ENCODE results near the gene LCP1.
A peak's percentile ranks its signal among the peaks of the same experiment; 100 is the strongest.
"Not testable (repeated sequence)": the region's sequence is repeated elsewhere in the genome, so short reads cannot be mapped to it uniquely, and the experiment has no call there.

The LCP1 gene

GRCh38 chr13:46181840-46182490 lies at the start of gene LCP1:
TSS of gene LCP1 (minus strand) at chr13:46182177. CDS start at chr13:46159662, 22,515 bp downstream.
- Mint-ChIP-seq H3K9me3 (no peaks in the 10 kb centered on the region), H3K4me3 (peak within 1 kb of the TSS; percentile 98), H3K27me3 (no peaks in the 10 kb centered on the region), H3K27ac (peak within 1 kb of the TSS; percentile 94), H3K4me1 (peaks cover 56% of the 10 kb centered on the region), H3K36me3 (peaks cover 32% of the 10 kb centered on the region)
- peak; percentile 88 for ATAC-seq

- Mint-ChIP-seq H3K27ac (no peak overlapping the region), H3K36me3 (peaks cover 27% of the 10 kb centered on the region), H3K27me3 (peaks cover 17% of the 10 kb centered on the region), H3K4me3 (no peak overlapping the region), H3K4me1 (no peaks in the 10 kb centered on the region), H3K9me3 (peaks cover 29% of the 10 kb centered on the region)
- no peak for ATAC-seq
Measured at GRCh38 chr13:46229251-46229650, 47.3 kb upstream of the LCP1 start.

GRCh38 chr13:46220234-46220633 lies 38.3 kb upstream of the LCP1 start:
- not testable (repeated sequence) for H3K4me3 Mint-ChIP-seq, H3K27me3 Mint-ChIP-seq, ATAC-seq, H3K27ac Mint-ChIP-seq, H3K4me1 Mint-ChIP-seq
- Mint-ChIP-seq H3K9me3 (peaks cover 20% of the 10 kb centered on the region), H3K36me3 (peaks cover 16% of the 10 kb centered on the region)

GRCh38 chr13:46214741-46215140 lies 32.8 kb upstream of the LCP1 start:
- peaks cover 11% of the 10 kb centered on the region for H3K9me3 Mint-ChIP-seq
- not testable (repeated sequence) for H3K36me3 Mint-ChIP-seq, H3K4me3 Mint-ChIP-seq, H3K27me3 Mint-ChIP-seq, ATAC-seq, H3K27ac Mint-ChIP-seq
- H3K4me1 Mint-ChIP-seq = peaks cover 26% of the 10 kb centered on the region

GRCh38 chr13:46213242-46213641 lies 31.3 kb upstream of the LCP1 start:
- H3K4me3 Mint-ChIP-seq = no peak overlapping the region
- H3K4me1 Mint-ChIP-seq = peaks cover 26% of the 10 kb centered on the region
- H3K27me3 Mint-ChIP-seq = peaks cover 9% of the 10 kb centered on the region
- peaks cover 11% of the 10 kb centered on the region for H3K9me3 Mint-ChIP-seq
- H3K36me3 Mint-ChIP-seq = peaks cover 7% of the 10 kb centered on the region
- H3K27ac Mint-ChIP-seq = no peak overlapping the region
- ATAC-seq = no peak

GRCh38 chr13:46211483-46212351 lies 29.7 kb upstream of the LCP1 start, which contains the start of gene LRRC63:
TSS of gene LRRC63 (plus strand) at chr13:46211928. CDS start at chr13:46213035, 1,107 bp downstream.
- H3K4me1 Mint-ChIP-seq = peaks cover 26% of the 10 kb centered on the region
- H3K36me3 Mint-ChIP-seq = no peaks in the 10 kb centered on the region
- ATAC-seq = peak; percentile 98
- peaks cover 6% of the 10 kb centered on the region for H3K9me3 Mint-ChIP-seq
- H3K27me3 Mint-ChIP-seq = no peaks in the 10 kb centered on the region
- H3K27ac Mint-ChIP-seq = peak within 1 kb of the TSS; percentile 29
- peak within 1 kb of the TSS; percentile 76 for H3K4me3 Mint-ChIP-seq

- H3K4me1 Mint-ChIP-seq = peaks cover 26% of the 10 kb centered on the region
- no peaks in the 10 kb centered on the region for H3K36me3 Mint-ChIP-seq
- ATAC-seq = peak; percentile 49
- H3K9me3 Mint-ChIP-seq = peaks cover 3% of the 10 kb centered on the region
- peak overlapping the region; percentile 76 for H3K4me3 Mint-ChIP-seq
- H3K27ac Mint-ChIP-seq = peak overlapping the region; percentile 29
- H3K27me3 Mint-ChIP-seq = no peaks in the 10 kb centered on the region
Measured at GRCh38 chr13:46211116-46211482, 29.1 kb upstream of the LCP1 start.

- Mint-ChIP-seq H3K4me1 (peaks cover 26% of the 10 kb centered on the region), H3K27ac (peak overlapping the region; percentile 29), H3K9me3 (peaks cover 3% of the 10 kb centered on the region), H3K36me3 (no peaks in the 10 kb centered on the region), H3K27me3 (no peaks in the 10 kb centered on the region), H3K4me3 (peak overlapping the region; percentile 76)
- ATAC-seq = no peak
Measured at GRCh38 chr13:46210362-46211083, 28.5 kb upstream of the LCP1 start.

GRCh38 chr13:46207828-46208227 lies 25.9 kb upstream of the LCP1 start:
- no peak for ATAC-seq
- no peaks in the 10 kb centered on the region for H3K27me3 Mint-ChIP-seq
- no peak overlapping the region for H3K27ac Mint-ChIP-seq
- no peak overlapping the region for H3K4me3 Mint-ChIP-seq
- H3K4me1 Mint-ChIP-seq = peaks cover 12% of the 10 kb centered on the region
- H3K36me3 Mint-ChIP-seq = no peaks in the 10 kb centered on the region
- H3K9me3 Mint-ChIP-seq = no peaks in the 10 kb centered on the region

GRCh38 chr13:46206143-46206542 lies 24.2 kb upstream of the LCP1 start:
- Mint-ChIP-seq H3K4me3 (no peak overlapping the region), H3K9me3 (no peaks in the 10 kb centered on the region), H3K27ac (no peak overlapping the region), H3K27me3 (no peaks in the 10 kb centered on the region), H3K4me1 (peaks cover 10% of the 10 kb centered on the region), H3K36me3 (no peaks in the 10 kb centered on the region)
- ATAC-seq = no peak

GRCh38 chr13:46202966-46203365 lies 21.0 kb upstream of the LCP1 start:
- Mint-ChIP-seq H3K27ac (no peak overlapping the region), H3K4me1 (peaks cover 6% of the 10 kb centered on the region), H3K4me3 (no peak overlapping the region)

GRCh38 chr13:46202188-46202795 lies 20.3 kb upstream of the LCP1 start:
- Mint-ChIP-seq H3K4me1 (peaks cover 6% of the 10 kb centered on the region), H3K27ac (no peak overlapping the region), H3K36me3 (no peaks in the 10 kb centered on the region), H3K27me3 (no peaks in the 10 kb centered on the region), H3K9me3 (no peaks in the 10 kb centered on the region), H3K4me3 (no peak overlapping the region)
- no peak for ATAC-seq

More at GRCh38 chr13:46202966-46203365, 21.0 kb upstream of the LCP1 start:
- H3K27me3 Mint-ChIP-seq = no peaks in the 10 kb centered on the region
- no peaks in the 10 kb centered on the region for H3K9me3 Mint-ChIP-seq
- ATAC-seq = no peak
- H3K36me3 Mint-ChIP-seq = no peaks in the 10 kb centered on the region

- no peak for ATAC-seq
- Mint-ChIP-seq H3K4me3 (no peak overlapping the region), H3K9me3 (no peaks in the 10 kb centered on the region), H3K27ac (no peak overlapping the region), H3K4me1 (peaks cover 6% of the 10 kb centered on the region), H3K27me3 (no peaks in the 10 kb centered on the region), H3K36me3 (no peaks in the 10 kb centered on the region)
Measured at GRCh38 chr13:46198696-46199193, 16.8 kb upstream of the LCP1 start.

GRCh38 chr13:46197299-46198048 lies 15.5 kb upstream of the LCP1 start:
- Mint-ChIP-seq H3K4me3 (no peak overlapping the region), H3K27ac (no peak overlapping the region), H3K27me3 (no peaks in the 10 kb centered on the region), H3K4me1 (peaks cover 6% of the 10 kb centered on the region), H3K9me3 (no peaks in the 10 kb centered on the region), H3K36me3 (no peaks in the 10 kb centered on the region)
- ATAC-seq = no peak

Measured in stimulated activated memory B cell treated with anti-CD40 and anti-IgM and Interleukin-4, amounts not matched to agents 10 μg/mL and 1 μg/mL and 100 μg/mL, for 72 hours (primary cell).